Gastrocnemius medialis (tissue), 4 donors: Measurements from ENCODE around the gene SETD1B. TPM values are rescaled to one million over a fixed set of nuclear protein-coding genes. Genes with fewer than 3 reads are reported as not detected.

Source experiments
- ATAC-seq, 2 donors: fragments of 150-250 bp; one replicate each; pipeline ENCODE4 v1.9.1; 2016
- DNase-seq, 2 donors: peaks; one replicate each; pipeline ENCODE4 v3.0.0-alpha.2; 2019
- H3K27ac ChIP-seq, 4 donors: fragments of 200-600 bp; sonication (generic); 1 replicate in 1 of 4; 2 replicates in 3 of 4; pipeline ENCODE4 v1.5.1; 2016 to 2018; ENCODE audit warnings: mild to moderate bottlenecking in 2 of 4, moderate library complexity in 1 of 4
- H3K27me3 ChIP-seq, 3 donors: fragments of 200-600 bp; sonication (generic) in 2 of 3; 1 replicate in 1 of 3; 2 replicates in 2 of 3; pipeline versions ENCODE4 v1.5.1 to v1.6.0; 2016 to 2019; ENCODE audit warnings: mild to moderate bottlenecking in 1 of 3, moderate library complexity in 1 of 3
- H3K36me3 ChIP-seq, 2 donors: fragments of 200-600 bp; sonication (generic) in 1 of 2; one replicate each; pipeline ENCODE4 v1.5.1; 2017 to 2018
- H3K4me1 ChIP-seq, 2 donors: fragments of 200-600 bp; sonication (generic) in 1 of 2; one replicate each; pipeline ENCODE4 v1.5.1; 2016 to 2017; ENCODE audit warnings: mild to moderate bottlenecking in 2 of 2
- H3K4me3 ChIP-seq, 4 donors: fragments of 200-600 bp; sonication (generic) in 3 of 4; 1 replicate in 1 of 4; 2 replicates in 3 of 4; pipeline ENCODE4 v1.5.1; 2016 to 2019; ENCODE audit warnings: mild to moderate bottlenecking in 2 of 4
- H3K9me3 ChIP-seq, 3 donors: fragments of 200-600 bp; sonication (generic) in 2 of 3; 1 replicate in 1 of 3; 2 replicates in 2 of 3; pipeline ENCODE4 v1.5.1; 2016 to 2019
- CTCF ChIP-seq, 5 experiments: fragments of 450-650 bp in 3 of 5; fragments of 200-600 bp in 2 of 5; sonication (generic) in 2 of 5; IDR thresholded peaks in 4 of 5; conservative IDR thresholded peaks in 1 of 5; 1 replicate in 4 of 5; 2 replicates in 1 of 5; pipeline ENCODE4 v1.5.1; 2016 to 2019; ENCODE audit warnings: antibody characterized with exemption in 5 of 5, mild to moderate bottlenecking in 3 of 5, moderate library complexity in 3 of 5
- POLR2A ChIP-seq, 2 donors: fragments of 450-650 bp; IDR thresholded peaks; one replicate each; pipeline ENCODE4 v1.6.1; 2017; ENCODE audit warnings: antibody characterized with exemption in 2 of 2, mild to moderate bottlenecking in 2 of 2, moderate library complexity in 2 of 2
- in situ Hi-C, 4 donors: fragments of 200-750 bp; cut with MboI; loops; one replicate each; pipeline versions ENCODE4 v1.15.0 to v1.8.0; 2017; ENCODE audit warnings: low sequenced_read_pairs in 4 of 4
- intact Hi-C: fragments of 100-400 bp; cut with DNase I; formaldehyde crosslinking; loops from one replicate; pipeline ENCODE4 v1.15.1; 2023; ENCODE audit warnings: low total_unique reads
- total RNA-seq, 4 donors: library from RNA; depleted of rRNA; stranded (reverse); fragments of >200 nt; gene quantifications; one replicate each; pipeline versions ENCODE4 v1.1.0 to v1.2.3, GENCODE V29; 2016

Gene SETD1B
- total RNA-seq, 4 donors from 2014 or later: 2.2 to 9.3 (median 6.2) TPM

GRCh38 chr12:121817648-121818043 is 13.8 kb downstream of the SETD1B start:
- Histone ChIP-seq H3K36me3 (peaks cover 9 to 79% of the 10 kb centered on the region in 2 donors), H3K27me3 (no peaks in the 10 kb centered on the region), H3K27ac (no peak overlapping the region), H3K9me3 (no peaks in the 10 kb centered on the region), H3K4me1 (peaks cover 7 to 11% of the 10 kb centered on the region in 2 donors), H3K4me3 (no peak overlapping the region)
- intact Hi-C loops (no loop called here), in situ Hi-C loops (no loop called here)
- TF ChIP-seq POLR2A (IDR thresholded peaks at IDR 0.05) (no peak), CTCF (IDR thresholded peaks at IDR 0.05 in 4 of 5, conservative IDR thresholded peaks at IDR 0.05 in 1 of 5) (no peak)
- DNase-seq: no peak
- no peak for ATAC-seq

GRCh38 chr12:121819212-121819949 is 15.6 kb downstream of the SETD1B start:
- intact Hi-C loops: no loop called here

GRCh38 chr12:121820056-121820455 is 16.2 kb downstream of the SETD1B start:
- no peak overlapping the region for H3K4me3 ChIP-seq
- TF ChIP-seq CTCF (IDR thresholded peaks at IDR 0.05 in 4 of 5, conservative IDR thresholded peaks at IDR 0.05 in 1 of 5) (no peak), POLR2A (IDR thresholded peaks at IDR 0.05) (no peak)

More at GRCh38 chr12:121819212-121819949, 15.6 kb downstream of the SETD1B start:
- H3K27ac ChIP-seq: no peak overlapping the region
- in situ Hi-C loops: no loop called here
- H3K9me3 ChIP-seq: no peaks in the 10 kb centered on the region
- DNase-seq: no peak
- TF ChIP-seq POLR2A (IDR thresholded peaks at IDR 0.05) (no peak), CTCF (IDR thresholded peaks at IDR 0.05 in 4 of 5, conservative IDR thresholded peaks at IDR 0.05 in 1 of 5) (no peak)
- H3K4me1 ChIP-seq: no peaks in the 10 kb centered on the region
- H3K36me3 ChIP-seq: peaks cover 9 to 89% of the 10 kb centered on the region in 2 donors
- no peak for ATAC-seq
- no peak overlapping the region for H3K4me3 ChIP-seq
- H3K27me3 ChIP-seq: no peaks in the 10 kb centered on the region

GRCh38 chr12:121822393-121823100 is 18.7 kb downstream of the SETD1B start:
- no peak overlapping the region for H3K27ac ChIP-seq
- no peak overlapping the region for H3K4me3 ChIP-seq
- DNase-seq: no peak
- H3K27me3 ChIP-seq: no peaks in the 10 kb centered on the region
- no peaks in the 10 kb centered on the region for H3K4me1 ChIP-seq
- H3K9me3 ChIP-seq: no peaks in the 10 kb centered on the region
- intact Hi-C loops (no loop called here), in situ Hi-C loops (no loop called here)
- peaks cover 8 to 76% of the 10 kb centered on the region in 2 donors for H3K36me3 ChIP-seq
- ATAC-seq: no peak
- TF ChIP-seq POLR2A (IDR thresholded peaks at IDR 0.05) (no peak), CTCF (IDR thresholded peaks at IDR 0.05 in 4 of 5, conservative IDR thresholded peaks at IDR 0.05 in 1 of 5) (no peak)

More at GRCh38 chr12:121820056-121820455, 16.2 kb downstream of the SETD1B start:
- no peak overlapping the region for H3K27ac ChIP-seq
- in situ Hi-C loops: no loop called here
- H3K27me3 ChIP-seq: no peaks in the 10 kb centered on the region
- intact Hi-C loops: no loop called here
- no peak for ATAC-seq
- DNase-seq: no peak
- peaks cover 9 to 82% of the 10 kb centered on the region in 2 donors for H3K36me3 ChIP-seq
- no peaks in the 10 kb centered on the region for H3K9me3 ChIP-seq
- H3K4me1 ChIP-seq: no peaks in the 10 kb centered on the region
